SK-N-SH (cell line): Measurements from ENCODE around the gene RP9. TPM values are rescaled to one million over a fixed set of nuclear protein-coding genes. Genes with fewer than 3 reads are reported as not detected.

Experiments
- CTCF ChIA-PET: fragments of 300-600, 350-600 bp; formaldehyde crosslinking; extraction: SDS; loops from one replicate; lab custom pipeline; 2021; lab: Yijun Ruan, JAX
- POLR2A ChIA-PET: fragments of 350-600 bp; sonication (Branson Sonifier 250); formaldehyde crosslinking; extraction: SDS; loops from one replicate; lab custom pipeline; 2020; ENCODE audit warnings: antibody characterized with exemption, inconsistent platforms; lab: Yijun Ruan, JAX
- DNase-seq: peaks from one replicate; pipeline ENCODE4 v3.0.0; 2012
- H2AFZ ChIP-seq: fragments of 200-600 bp; sonication (generic); 2 replicates; pipeline ENCODE4 v1.8.1; 2016; ENCODE audit warnings: antibody characterized with exemption, mild to moderate bottlenecking, low read depth
- H3F3A ChIP-seq: fragments of 200-600 bp; sonication (generic); replicated peaks from 2 replicates; pipeline ENCODE3; 2016; ENCODE audit warnings: antibody characterized with exemption, mild to moderate bottlenecking; ENCODE audit not compliant: insufficient read depth
- H3K27ac ChIP-seq, 2 experiments: fragments of 200-500 bp in 1 of 2; fragments of 200-600 bp in 1 of 2; sonication (Bioruptor generic) in 1 of 2; sonication (generic), shearing (Covaris generic) in 1 of 2; 2 replicates each; pipeline versions ENCODE4 v1.5.1 to v1.6.1; 2014 to 2016; ENCODE audit warnings: low read depth in 2 of 2, inconsistent platforms in 1 of 2, low read length in 1 of 2, mild to moderate bottlenecking in 1 of 2, mixed read lengths in 1 of 2
- H3K27me3 ChIP-seq: fragments of 200-600 bp; sonication (generic), shearing (Covaris generic); 2 replicates; pipeline ENCODE4 v1.6.1; 2016; ENCODE audit warnings: mixed run types; ENCODE audit not compliant: insufficient read depth
- H3K36me3 ChIP-seq, 2 experiments: fragments of 200-500 bp in 1 of 2; fragments of 200-600 bp in 1 of 2; sonication (Bioruptor generic) in 1 of 2; sonication (generic) in 1 of 2; replicated peaks in 1 of 2; 2 replicates each; pipeline versions ENCODE3 to v1.5.1; 2014 to 2016; ENCODE audit warnings: low read length in 1 of 2, mild to moderate bottlenecking in 1 of 2; ENCODE audit not compliant: insufficient read depth in 2 of 2, control insufficient read depth in 1 of 2
- H3K4me1 ChIP-seq, 2 experiments: fragments of 200-500 bp in 1 of 2; fragments of 200-600 bp in 1 of 2; sonication (Bioruptor generic) in 1 of 2; sonication (generic), shearing (Covaris generic) in 1 of 2; 2 replicates each; pipeline versions ENCODE4 v1.5.1 to v1.6.1; 2014 to 2016; ENCODE audit warnings: low read depth in 1 of 2, low read length in 1 of 2, mixed run types in 1 of 2; ENCODE audit not compliant: insufficient read depth in 2 of 2, control insufficient read depth in 1 of 2
- H3K4me2 ChIP-seq: fragments of 200-600 bp; sonication (generic), shearing (Covaris generic); 2 replicates; pipeline ENCODE4 v1.6.1; 2017; ENCODE audit warnings: mixed run types
- H3K4me3 ChIP-seq, 2 experiments: fragments of 200-500 bp in 1 of 2; fragments of 200-600 bp in 1 of 2; sonication (Bioruptor generic) in 1 of 2; sonication (generic), shearing (Covaris generic) in 1 of 2; 2 replicates each; pipeline versions ENCODE4 v1.5.1 to v1.8.1; 2014 to 2016; ENCODE audit warnings: low read depth in 2 of 2, inconsistent platforms in 1 of 2, low read length in 1 of 2, mild to moderate bottlenecking in 1 of 2, mixed read lengths in 1 of 2, moderate library complexity in 1 of 2
- H3K79me2 ChIP-seq: fragments of 200-600 bp; sonication (generic); 2 replicates; pipeline ENCODE4 v1.8.1; 2017; ENCODE audit warnings: mild to moderate bottlenecking; ENCODE audit not compliant: insufficient read depth
- H3K9ac ChIP-seq: fragments of 200-600 bp; sonication (generic); 2 replicates; pipeline ENCODE4 v1.6.1; 2017; ENCODE audit warnings: mixed run types
- H3K9me2 ChIP-seq: fragments of 200-600 bp; sonication (generic); 2 replicates; pipeline ENCODE4 v1.6.1; 2017; ENCODE audit warnings: mixed run types
- H3K9me3 ChIP-seq: fragments of 200-600 bp; sonication (generic); 2 replicates; pipeline ENCODE4 v1.6.1; 2017; ENCODE audit warnings: mixed run types, mild to moderate bottlenecking, moderate library complexity
- H4K20me1 ChIP-seq: fragments of 200-600 bp; sonication (generic); 2 replicates; pipeline ENCODE4 v1.6.1; 2017; ENCODE audit warnings: mild to moderate bottlenecking, mixed run types; ENCODE audit not compliant: insufficient read depth
- CHD2 ChIP-seq: fragments of 150-350 bp; IDR thresholded peaks from 2 replicates; pipeline ENCODE4 v1.6.1; 2018; ENCODE audit warnings: low read length; ENCODE audit not compliant: partially characterized antibody
- ELF1 ChIP-seq: IDR thresholded peaks from 2 replicates; pipeline ENCODE4 v1.4.0; 2012
- GABPA ChIP-seq: IDR thresholded peaks from 2 replicates; pipeline ENCODE4 v1.4.0; 2012; ENCODE audit warnings: low read depth, mild to moderate bottlenecking
- GATA2 ChIP-seq: sonication (generic); formaldehyde crosslinking; IDR thresholded peaks from 2 replicates; pipeline ENCODE4 v1.5.0; 2020; ENCODE audit warnings: mild to moderate bottlenecking, missing genetic modification reagents
- MEF2A ChIP-seq: IDR thresholded peaks from 2 replicates; pipeline ENCODE4 v1.4.0; 2012; ENCODE audit warnings: low read depth, borderline replicate concordance
- MXI1 ChIP-seq: IDR thresholded peaks from 2 replicates; pipeline ENCODE4 v1.6.1; 2012; ENCODE audit warnings: mild to moderate bottlenecking, low read depth, low read length, improper control_type of control experiment
- NFIC ChIP-seq: IDR thresholded peaks from 2 replicates; pipeline ENCODE4 v1.4.0; 2012; ENCODE audit warnings: borderline replicate concordance
- NRF1 ChIP-seq: IDR thresholded peaks from 2 replicates; pipeline ENCODE4 v1.6.1; 2012; ENCODE audit warnings: low read depth, mild to moderate bottlenecking, low read length
- POLR2AphosphoS5 ChIP-seq: IDR thresholded peaks from 2 replicates; pipeline ENCODE4 v1.6.1; 2012; ENCODE audit warnings: low read depth, low read length
- RXRA ChIP-seq: IDR thresholded peaks from 2 replicates; pipeline ENCODE4 v1.4.0; 2012; ENCODE audit warnings: low read depth, mild to moderate bottlenecking, borderline replicate concordance
- SIN3A ChIP-seq: IDR thresholded peaks from 2 replicates; pipeline ENCODE4 v1.6.1; 2012; ENCODE audit warnings: low read depth, mild to moderate bottlenecking, low read length, moderate library complexity, borderline replicate concordance
- SMC3 ChIP-seq: IDR thresholded peaks from 2 replicates; pipeline ENCODE4 v1.6.1; 2012; ENCODE audit warnings: low read depth, low read length, improper control_type of control experiment
- TAF1 ChIP-seq: IDR thresholded peaks from 2 replicates; pipeline ENCODE4 v1.6.1; 2012; ENCODE audit warnings: low read depth, mild to moderate bottlenecking, low read length, moderate library complexity, borderline replicate concordance
- TEAD4 ChIP-seq: IDR thresholded peaks from 2 replicates; pipeline ENCODE4 v1.4.0; 2012; ENCODE audit warnings: mild to moderate bottlenecking, borderline replicate concordance; ENCODE audit not compliant: insufficient read depth
- WGBS: methylation state at CpG from one replicate; pipeline ENCODE4 v1.1.6; 2017; ENCODE audit warnings: low lambda C conversion rate; 5-methylcytosine and 5-hydroxymethylcytosine counted together
- polyA plus RNA-seq, 3 experiments: library from polyadenylated mRNA; depleted of rRNA; stranded (reverse); fragments of >200 nt; gene quantifications; 2 replicates each; pipeline ENCODE4 v1.2.3, GENCODE V29; 2012
- TF ChIP-seq, protein P1 (sequence below): fragments of 150-350 bp; IDR thresholded peaks from 2 replicates; pipeline ENCODE4 v1.6.1; 2017; ENCODE audit warnings: antibody characterized with exemption, low read length, low read depth, borderline replicate concordance
- TF ChIP-seq, protein P2 (sequence below): IDR thresholded peaks from 2 replicates; pipeline ENCODE4 v1.4.0; 2012; ENCODE audit warnings: low read depth, borderline replicate concordance
- TF ChIP-seq, protein P3 (sequence below): IDR thresholded peaks from 2 replicates; pipeline ENCODE4; 2012
- TF ChIP-seq, protein P4 (sequence below): fragments of 150-350 bp; IDR thresholded peaks from 2 replicates; pipeline ENCODE4 v1.6.1; 2016; ENCODE audit warnings: mild to moderate bottlenecking, low read depth, low read length

Gene RP9
- polyA plus RNA-seq, 1 of the 3 experiments (the other 2 are of a cell fraction) = 31.6 TPM

DNA sequence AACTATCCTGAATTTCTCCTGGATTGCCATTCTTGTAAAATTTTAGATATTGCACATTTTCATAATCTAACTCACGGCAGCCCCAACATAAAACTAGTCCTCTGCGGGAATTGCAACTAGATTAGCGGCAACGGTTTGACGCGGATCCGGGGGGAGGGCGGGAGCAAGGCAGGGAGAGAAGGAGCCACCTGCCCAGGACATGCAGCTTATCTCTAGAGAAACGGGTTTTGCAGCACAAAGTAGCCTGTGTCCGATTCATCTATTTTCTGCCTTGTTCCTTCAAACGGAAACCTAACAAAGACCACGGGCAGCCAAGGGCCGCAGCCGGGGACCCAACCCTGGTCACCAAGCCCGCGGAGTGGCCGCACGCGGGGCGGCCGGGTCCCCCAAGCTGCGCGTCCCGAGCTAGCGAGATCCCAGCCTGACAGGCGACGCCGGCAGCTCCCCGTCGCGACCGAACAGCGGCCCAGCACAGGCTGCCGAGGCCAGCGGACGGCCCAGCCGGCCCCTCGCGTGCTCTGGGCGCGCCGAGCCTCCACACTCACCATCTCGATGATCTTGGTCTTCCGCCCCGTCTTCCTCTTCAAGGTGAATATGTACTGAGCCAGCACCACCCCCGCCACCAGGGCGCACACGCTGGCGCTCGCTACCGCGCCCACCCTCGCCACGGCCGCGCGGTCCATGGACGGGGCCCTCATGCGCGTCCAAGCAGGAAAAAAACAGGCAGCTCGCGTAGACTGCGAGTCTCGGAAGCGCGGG lies 47.0 kb downstream of the RP9 start, which contains the start of gene NT5C3A (continued):
- TF ChIP-seq SMC3 = no peak
- peak; percentile 89; the same call in 1 of the 2 replicates for TF ChIP-seq MXI1
- TF ChIP-seq, protein P1, sequence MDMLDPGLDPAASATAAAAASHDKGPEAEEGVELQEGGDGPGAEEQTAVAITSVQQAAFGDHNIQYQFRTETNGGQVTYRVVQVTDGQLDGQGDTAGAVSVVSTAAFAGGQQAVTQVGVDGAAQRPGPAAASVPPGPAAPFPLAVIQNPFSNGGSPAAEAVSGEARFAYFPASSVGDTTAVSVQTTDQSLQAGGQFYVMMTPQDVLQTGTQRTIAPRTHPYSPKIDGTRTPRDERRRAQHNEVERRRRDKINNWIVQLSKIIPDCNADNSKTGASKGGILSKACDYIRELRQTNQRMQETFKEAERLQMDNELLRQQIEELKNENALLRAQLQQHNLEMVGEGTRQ = no peak
- no peak for TF ChIP-seq MEF2A
- TF ChIP-seq GATA2 (CRISPR knock-in tag) = no peak
- TF ChIP-seq POLR2AphosphoS5 = no peak; the same call in 1 of the 2 replicates
- TF ChIP-seq, protein P2, sequence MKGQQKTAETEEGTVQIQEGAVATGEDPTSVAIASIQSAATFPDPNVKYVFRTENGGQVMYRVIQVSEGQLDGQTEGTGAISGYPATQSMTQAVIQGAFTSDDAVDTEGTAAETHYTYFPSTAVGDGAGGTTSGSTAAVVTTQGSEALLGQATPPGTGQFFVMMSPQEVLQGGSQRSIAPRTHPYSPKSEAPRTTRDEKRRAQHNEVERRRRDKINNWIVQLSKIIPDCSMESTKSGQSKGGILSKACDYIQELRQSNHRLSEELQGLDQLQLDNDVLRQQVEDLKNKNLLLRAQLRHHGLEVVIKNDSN = no peak
- no peak for TF ChIP-seq NRF1
- no peak for TF ChIP-seq ELF1
- TF ChIP-seq GABPA = no peak
- TF ChIP-seq RXRA = no peak
- TF ChIP-seq TEAD4 = no peak

DNA sequence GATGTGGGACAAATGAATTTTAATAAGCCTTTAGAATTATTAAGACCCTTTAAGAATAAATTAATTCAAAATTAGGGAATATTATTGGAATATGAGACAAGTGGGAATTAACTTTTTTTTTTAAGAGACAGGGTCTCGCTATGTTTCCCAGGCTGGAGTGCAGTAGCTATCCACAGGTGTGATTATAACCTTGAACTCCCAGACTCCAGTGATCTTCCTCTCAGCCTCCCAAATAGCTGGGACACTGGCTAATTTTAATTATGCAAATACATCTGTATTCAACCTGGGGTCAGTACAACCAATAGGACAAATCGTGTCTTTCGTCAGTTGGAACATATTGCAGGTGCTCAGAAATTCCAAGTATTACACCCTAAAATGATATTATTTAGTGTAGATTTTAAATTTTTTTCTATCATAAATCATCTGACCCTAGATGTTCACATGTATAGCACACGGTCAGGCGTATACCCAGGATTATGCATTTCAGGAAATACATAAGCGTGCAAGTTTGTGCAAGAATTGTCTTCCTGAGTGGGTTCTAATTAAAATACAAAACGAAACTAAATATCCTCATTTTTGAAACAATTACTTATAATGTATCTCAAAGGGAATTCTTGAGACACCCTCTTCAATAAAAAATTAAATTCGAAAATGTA lies 47.8 kb downstream of the RP9 start:
- Histone ChIP-seq H3K4me1 (peaks cover 3 to 10% of the 10 kb centered on the region in 2 experiments; a peak in 2 of 4 replicates), H3K4me3 (peak overlapping the region; percentile 81 to 85), H3K9ac (peak overlapping the region; percentile 78), H3K36me3 (peaks cover 2 to 4% of the 10 kb centered on the region in 2 experiments), H3K79me2 (peaks cover 63% of the 10 kb centered on the region), H3K27me3 (no peaks in the 10 kb centered on the region), H3K4me2 (peak overlapping the region; percentile 78), H4K20me1 (peaks cover 21% of the 10 kb centered on the region), H3F3A (peaks cover 19% of the 10 kb centered on the region), H3K9me3 (peaks cover 6% of the 10 kb centered on the region; the same call in 1 of the 2 replicates), H3K9me2 (no peaks in the 10 kb centered on the region), H3K27ac (peak overlapping the region; percentile 83 to 91; a peak in 2 of 4 replicates), H2AFZ (peak overlapping the region; percentile 77)
- CTCF ChIA-PET = interaction anchor here (1.3 to 8.1 kb wide), 8 partner anchors 10 to 215 kb away, joined by 3 to 64 read pairs (median 6); partner anchors contain the start of genes FKBP9 and RP9
- TF ChIP-seq POLR2AphosphoS5 (no peak), SIN3A (no peak), TAF1 (no peak), CHD2 (no peak), GABPA (no peak), SMC3 (no peak), RXRA (no peak), NFIC (no peak)
- TF ChIP-seq, protein P3, sequence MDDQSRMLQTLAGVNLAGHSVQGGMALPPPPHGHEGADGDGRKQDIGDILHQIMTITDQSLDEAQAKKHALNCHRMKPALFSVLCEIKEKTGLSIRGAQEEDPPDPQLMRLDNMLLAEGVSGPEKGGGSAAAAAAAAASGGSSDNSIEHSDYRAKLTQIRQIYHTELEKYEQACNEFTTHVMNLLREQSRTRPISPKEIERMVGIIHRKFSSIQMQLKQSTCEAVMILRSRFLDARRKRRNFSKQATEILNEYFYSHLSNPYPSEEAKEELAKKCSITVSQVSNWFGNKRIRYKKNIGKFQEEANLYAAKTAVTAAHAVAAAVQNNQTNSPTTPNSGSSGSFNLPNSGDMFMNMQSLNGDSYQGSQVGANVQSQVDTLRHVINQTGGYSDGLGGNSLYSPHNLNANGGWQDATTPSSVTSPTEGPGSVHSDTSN = no peak
- TF ChIP-seq, protein P4, sequence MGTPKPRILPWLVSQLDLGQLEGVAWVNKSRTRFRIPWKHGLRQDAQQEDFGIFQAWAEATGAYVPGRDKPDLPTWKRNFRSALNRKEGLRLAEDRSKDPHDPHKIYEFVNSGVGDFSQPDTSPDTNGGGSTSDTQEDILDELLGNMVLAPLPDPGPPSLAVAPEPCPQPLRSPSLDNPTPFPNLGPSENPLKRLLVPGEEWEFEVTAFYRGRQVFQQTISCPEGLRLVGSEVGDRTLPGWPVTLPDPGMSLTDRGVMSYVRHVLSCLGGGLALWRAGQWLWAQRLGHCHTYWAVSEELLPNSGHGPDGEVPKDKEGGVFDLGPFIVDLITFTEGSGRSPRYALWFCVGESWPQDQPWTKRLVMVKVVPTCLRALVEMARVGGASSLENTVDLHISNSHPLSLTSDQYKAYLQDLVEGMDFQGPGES = no peak
- POLR2A ChIA-PET = interaction anchor here (0.9 to 2.0 kb wide), 4 partner anchors 47 to 125 kb away, joined by 3 to 9 read pairs (median 6); partner anchors contain the start of genes FKBP9 and RP9
- 31% methylated on average over 8 of the region's 8 CpGs for WGBS
- no peak for DNase-seq
